ENCODE measurements around the gene FAF1.

Gene FAF1

DNA sequence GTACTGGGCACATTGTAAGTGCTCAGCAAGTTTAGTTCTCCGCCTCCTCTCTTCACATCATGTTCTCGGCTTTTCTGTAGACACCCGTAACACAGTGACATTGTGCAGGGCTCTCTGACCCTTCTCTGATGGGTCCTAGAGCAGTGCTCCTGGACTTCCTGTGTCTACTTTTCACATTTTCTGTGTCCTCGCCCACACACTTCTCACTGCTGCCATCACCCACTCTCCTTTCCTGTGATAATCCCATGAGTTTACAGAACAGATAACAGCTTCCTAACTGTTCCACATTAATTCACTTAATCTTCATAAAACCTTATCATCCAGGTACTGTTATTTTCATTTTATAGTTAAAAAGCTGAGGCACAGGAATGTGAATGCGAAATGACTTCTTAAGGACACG, 523.6 kb downstream of the FAF1 start:
- DNase-seq (ENCODE audit: low read depth in 3 of 3, low spot score in 1 of 3) = no peak

DNA sequence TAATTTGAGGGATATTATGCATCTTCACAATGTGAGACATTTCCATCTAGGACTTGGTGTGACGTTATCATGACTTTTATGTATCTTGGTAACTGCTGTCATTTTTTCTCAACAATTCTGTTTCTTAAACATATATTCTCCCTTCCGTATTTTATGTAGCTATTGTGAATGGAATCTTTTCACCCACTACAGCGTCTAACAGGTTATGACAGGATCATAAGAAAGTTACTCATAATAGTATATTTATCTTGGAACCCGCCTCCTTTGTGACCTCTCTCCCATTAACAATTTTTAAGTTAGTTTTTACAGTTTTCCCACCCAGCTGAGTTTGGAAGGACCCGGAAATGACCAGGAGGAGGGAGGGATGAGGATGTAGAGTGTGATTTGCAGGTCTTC, 530.1 kb downstream of the FAF1 start:
- DNase-seq (ENCODE audit: low read depth in 3 of 3, low spot score in 1 of 3) = no peak

DNA sequence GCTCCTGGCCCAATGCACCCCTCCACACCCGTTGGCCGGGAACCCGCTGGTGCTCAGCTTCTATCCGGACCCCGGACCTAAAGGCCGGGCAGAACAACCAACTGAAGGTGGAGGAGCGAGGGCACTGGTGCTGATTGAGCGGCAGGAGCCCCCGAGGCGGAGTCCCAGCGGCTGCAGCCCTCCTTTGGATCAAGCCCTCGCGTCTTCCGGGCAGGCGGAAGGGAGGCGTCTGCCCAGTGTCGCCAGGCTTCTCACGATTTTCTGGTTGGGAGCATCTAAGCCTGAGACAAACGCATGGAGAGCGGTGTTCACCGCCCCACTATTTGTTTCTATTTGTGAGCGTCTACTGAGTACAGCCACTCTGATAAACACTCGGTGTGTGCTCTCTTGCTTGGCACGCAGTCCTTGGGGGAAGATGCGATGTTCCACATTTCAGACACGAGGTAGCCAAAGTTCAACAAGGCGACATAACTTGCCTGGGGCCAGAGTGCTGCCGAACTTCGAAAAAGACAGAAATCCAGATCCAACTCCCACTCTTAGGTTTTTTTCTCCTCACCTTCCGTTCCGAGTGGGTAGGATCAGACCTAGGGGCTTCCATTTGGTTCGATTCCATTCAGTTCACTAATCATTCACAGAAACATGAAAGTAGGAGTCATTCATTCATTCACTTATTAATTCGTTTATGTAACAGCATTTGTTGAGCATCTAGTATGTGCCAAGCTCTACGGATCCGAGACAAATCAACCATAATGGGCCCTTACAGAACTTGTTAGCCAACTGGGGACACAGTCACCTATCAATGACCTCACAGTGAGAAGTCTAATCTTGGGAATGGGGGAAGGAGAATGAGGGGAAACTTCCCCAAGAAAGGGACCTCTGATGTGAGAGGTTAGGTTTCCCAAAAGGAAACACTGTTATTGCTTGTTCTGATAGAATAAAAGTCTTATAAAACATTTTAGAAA, 532.0 kb downstream of the FAF1 start:
- no peak for DNase-seq (ENCODE audit: low read depth in 3 of 3, low spot score in 1 of 3)

DNA sequence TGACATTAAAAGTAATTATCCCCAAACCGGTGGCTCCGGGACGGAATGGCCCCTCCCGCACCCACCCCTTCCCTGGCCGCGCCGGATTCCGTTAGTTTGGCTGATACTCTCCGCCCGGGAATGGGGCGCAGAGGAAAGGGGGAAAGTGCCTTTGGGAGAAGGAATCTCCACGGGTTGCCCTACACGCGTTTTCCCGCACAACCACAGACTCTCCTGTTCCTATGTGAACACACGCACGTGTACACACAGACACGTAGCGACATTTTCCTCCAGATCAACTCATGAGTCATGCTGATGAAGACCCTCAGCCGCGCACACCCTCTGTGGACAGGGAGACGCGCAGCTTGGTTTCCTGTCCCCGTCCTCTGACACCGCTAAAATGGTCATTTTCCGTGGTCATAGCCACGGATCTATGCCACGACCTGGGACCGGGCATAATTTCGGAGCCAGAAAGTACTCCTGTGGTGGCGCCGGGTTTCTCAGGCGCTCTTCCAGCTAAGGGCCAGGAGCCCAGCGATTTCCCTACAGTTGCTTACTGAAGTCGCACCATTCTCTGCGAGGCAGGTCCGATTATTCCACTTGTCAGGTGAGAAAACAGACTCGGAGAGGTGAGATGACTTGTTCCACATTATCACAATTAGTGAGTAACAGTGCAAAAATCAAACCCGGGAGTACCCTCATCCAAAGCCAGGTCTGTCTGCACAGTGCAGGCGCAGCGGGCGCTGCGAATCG, 532.8 kb downstream of the FAF1 start:
- no peak for DNase-seq (ENCODE audit: low read depth in 3 of 3, low spot score in 1 of 3)

DNA sequence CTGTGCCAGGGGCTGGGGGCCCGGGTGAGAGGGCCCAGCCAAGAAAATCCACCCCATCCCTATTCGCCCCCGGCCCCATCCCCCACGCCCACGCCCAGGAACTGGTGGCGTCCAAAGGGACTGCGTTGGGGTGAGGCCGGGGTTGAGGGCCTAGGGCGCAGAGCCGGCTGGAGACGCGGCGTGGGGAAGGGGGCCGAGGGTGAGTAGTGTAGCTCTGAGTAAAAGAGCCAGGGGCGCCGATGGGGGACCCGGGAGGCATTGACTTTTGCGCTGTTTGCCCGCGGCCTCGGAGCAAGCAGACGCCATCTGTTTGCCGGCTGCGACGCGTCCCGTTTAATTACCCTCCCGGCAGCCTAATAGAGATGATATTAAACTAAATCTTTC, 533.4 kb downstream of the FAF1 start:
- no peak for DNase-seq (ENCODE audit: low read depth in 3 of 3, low spot score in 1 of 3)

DNA sequence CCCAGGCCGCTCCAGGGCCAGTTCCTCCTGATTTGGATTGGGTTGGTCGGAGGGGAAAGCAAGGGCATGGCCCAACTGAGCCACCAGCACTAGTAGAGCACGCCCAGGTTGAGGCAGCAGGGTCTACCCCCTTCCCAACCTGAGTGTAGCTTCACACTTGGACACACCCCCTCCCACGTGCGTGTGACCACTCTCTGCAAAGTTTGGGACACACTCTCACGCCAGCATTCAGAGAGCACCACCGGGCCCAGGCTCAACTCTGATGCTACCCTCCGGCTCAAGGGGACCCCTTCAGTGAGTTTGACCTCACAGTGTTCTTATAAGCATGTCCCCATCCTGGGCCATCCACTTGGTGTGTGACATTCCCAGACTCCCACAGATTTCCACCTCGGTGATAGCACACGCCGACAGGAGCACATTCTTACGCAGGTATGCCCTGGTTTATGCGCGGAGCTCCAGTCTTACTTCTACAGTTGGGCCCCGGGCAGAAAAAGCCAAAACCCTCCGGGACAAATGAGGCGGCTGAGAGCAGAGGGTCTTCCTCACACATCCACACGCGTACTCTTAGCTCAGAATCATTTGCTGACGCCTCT, 533.9 kb downstream of the FAF1 start:
- DNase-seq (ENCODE audit: low read depth in 3 of 3, low spot score in 1 of 3) = no peak

DNA sequence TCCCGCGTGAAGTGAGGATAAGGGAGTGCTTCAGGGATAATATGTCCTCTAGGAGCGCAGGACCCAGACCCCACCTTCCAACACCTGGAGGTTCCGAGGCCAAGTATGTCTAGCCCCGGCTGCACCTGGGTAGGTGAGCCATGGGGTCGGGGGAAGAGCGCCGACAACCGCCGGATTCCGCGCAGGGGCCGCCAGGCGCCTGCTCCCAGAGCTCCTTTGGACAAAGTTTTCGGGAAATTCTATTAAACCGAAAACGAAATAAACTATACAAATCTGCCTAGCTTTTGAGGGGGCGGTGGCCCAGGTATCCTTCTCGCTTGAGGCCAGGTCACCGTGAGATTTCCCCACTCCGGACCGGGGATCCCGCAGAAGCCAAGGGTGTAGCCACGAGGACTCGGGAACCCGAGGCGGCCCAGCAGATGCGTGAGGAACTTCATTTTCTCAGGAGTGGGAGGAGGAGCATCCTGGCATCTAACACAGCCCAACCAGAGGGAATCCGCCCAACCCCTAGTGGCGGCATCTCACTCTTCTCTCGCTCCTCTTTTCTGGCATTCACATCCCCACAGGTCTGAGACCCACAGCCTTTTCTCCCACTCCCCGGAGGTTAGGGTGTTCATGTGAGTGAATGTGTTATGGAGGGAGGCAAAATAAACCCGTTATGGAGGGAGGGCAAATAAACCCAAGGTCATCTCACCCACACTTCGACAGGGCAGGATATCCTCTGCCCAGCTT, 534.5 kb downstream of the FAF1 start:
- no peak for DNase-seq (ENCODE audit: low read depth in 3 of 3, low spot score in 1 of 3)

DNA sequence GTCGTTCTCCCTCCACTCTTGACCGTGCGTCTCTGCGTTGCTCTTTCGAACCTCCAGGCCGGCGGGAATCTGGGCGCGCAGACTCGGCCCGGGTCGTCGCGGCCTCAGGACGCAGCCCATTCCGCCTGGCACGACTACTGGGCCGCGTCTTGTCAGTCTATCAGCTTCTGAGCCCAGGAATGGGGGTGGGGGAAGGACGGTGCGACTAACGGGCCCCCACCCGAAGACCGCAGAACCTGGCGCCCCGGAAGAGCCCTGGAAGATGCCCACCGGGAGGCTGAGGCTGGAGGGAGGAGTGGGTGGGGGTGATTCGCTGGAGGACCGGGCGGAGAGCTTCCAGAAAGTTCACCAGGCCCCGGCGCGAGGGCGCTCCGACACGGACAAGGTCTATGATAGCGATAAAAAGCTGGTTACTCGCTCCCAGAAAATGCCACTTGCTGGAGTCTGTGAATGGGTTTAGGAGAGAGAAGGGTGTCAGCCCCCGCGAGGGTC, 535.1 kb downstream of the FAF1 start:
- DNase-seq (ENCODE audit: low read depth in 3 of 3, low spot score in 1 of 3) = no peak

DNA sequence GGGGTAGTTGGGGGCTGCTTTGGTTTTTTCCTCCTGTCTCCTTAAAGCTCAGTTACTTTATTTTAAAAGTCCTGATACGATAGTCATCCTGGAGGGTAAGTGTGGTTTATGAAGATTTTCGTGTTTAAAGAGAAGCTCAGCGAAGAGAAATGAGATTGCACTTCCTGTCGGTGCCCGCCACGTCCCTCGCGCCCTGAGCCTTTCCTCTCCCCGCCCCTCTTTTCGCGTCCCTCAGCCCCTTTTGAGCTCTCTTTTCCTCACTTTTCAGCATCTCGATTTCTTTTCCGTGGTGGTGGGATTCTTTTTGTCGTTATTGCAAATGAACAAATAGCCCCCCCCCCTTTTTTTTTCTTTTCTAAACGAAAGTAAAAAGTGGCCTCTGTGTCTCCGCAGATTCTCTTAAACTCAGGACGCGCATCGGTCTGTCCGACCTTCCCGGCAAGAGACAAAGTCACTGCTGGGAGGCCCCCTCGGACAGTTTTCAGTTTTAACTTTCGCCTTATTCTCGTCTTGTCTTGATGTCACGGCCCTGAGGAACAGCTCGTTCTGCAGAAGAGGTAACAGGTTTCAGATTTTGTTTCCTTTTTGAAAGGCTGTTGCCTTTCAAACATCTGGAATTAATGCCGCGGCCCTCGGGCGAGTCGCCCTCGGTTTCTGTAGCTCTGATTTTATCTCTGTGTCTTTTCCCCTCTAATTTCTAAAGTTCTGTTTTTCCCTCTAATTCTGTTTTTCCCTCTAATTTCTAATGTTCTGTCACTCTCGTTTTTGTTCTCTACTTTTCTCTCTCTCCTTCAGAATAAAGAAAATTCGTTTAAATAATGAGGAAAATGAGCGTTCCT, 535.8 kb downstream of the FAF1 start:
- no peak for DNase-seq (ENCODE audit: low read depth in 3 of 3, low spot score in 1 of 3)

DNA sequence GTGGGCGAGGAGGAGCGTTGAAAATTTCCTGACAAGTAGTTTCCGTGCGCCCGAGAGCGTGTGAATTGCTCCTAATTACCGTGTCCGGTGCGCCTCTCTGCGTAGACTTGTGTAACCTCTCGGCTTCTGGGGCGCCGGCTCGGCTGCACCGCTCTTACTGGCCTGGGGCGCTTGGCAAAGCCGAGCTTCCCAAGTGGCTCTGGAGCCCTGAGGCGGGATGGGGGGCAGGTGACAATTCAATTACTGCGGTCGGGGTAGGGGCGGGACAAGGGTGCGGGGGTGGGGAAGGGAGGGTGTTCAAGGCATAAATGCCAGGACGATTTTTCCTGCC, 536.4 kb downstream of the FAF1 start:
- no peak for DNase-seq (ENCODE audit: low read depth in 3 of 3, low spot score in 1 of 3)

DNA sequence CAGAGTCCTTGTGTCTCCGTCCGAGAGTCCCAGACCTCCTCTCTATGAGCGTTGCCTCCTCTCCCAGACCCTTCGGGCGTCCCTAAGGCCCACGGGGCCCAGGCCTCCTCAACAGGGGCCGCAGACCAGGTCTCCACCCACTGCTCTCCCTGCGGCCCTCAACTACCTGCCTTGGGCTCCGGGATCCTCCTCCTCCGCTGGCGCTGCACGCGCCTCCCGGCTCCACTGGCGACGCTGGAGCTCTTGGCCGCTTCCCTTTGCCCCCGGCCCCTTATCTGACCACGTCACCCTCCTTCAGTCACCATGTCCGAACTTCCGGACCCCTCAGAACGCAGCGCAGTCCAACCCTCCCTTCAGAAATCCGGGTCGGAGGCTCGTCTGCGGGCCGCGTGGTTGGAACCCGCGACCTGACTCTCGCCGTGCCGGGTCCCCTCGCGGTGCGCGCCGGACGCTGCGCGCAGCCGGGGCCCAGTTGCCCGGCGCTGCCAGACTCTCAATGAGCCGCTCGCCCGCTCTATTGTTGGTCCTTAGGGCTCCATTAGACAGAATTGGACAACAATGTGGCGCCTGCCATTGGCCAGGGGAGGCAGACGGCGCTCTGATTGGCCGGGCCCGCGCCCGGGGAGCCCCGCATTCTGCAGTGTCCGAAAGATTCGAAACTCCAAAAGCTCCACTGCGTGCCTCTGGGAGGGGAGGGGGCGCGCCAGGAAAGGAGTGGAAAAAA, 537.0 kb downstream of the FAF1 start, which contains the start of gene DMRTA2:
DMRTA2 (minus strand) TSS at position 498 of the 724 bp plus-strand sequence. CDS start 1,907 bp downstream, outside the sequence.
- DNase-seq (ENCODE audit: low read depth in 3 of 3, low spot score in 1 of 3) = no peak

DNA sequence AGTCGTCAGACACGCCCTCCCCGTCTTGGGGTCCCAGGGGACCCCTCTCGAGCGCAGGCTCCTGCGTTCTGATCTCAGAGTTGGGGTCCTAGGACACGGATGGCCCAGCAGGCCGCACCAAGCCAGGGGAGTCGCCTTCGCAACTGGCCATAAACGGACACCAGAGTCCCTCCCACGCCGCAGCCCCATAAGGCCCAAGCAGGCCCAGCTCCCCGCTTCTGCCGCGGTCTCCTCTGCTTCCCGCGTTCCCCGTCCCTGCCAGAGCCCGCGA, 537.5 kb downstream of the FAF1 start:
- DNase-seq (ENCODE audit: low read depth in 3 of 3, low spot score in 1 of 3) = no peak

DNA sequence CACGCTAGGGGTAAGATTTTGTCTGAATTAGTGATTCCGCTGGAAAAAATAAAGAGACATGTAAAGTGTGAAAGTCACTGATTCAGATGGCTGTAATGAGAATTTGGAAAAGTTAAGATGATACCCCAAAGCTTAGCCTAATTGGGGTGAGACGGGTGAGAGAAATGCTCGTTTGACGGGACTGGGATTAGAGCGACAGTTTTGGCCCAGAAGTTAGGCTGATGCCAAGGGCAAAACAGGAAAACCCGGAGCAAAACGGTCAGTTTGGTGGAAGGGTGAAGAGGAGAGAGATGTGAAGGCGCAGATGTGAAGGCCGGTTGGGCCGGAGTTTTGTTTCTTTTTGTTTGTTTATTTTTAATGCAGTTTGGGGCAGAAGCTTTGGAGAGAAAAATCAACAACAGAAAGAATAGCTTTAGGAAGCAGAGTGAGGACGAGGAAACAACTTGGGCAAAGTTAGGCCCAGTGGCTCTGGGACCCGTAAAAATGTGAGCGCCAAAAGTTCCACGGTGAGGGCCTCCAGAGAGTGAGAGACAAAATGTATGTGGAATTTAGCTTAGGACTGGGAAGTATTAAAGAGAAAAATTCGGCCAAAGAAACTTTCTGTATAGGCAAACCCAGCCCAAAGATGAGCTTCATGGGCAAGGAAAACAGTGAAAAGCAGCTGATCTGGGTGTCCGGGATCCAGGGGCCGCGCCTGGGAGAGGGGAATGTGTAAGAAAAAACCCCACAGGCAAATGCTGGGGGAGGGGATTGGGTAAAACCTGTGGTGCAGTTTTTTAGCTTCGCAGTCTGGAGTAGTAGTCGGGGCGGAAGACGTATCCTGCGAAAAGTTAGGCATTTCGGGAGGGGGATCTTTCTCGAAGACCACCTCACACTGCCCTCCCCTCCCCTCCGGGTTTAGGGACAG, 538.0 kb downstream of the FAF1 start:
- DNase-seq (ENCODE audit: low read depth in 3 of 3, low spot score in 1 of 3) = no peak

DNA sequence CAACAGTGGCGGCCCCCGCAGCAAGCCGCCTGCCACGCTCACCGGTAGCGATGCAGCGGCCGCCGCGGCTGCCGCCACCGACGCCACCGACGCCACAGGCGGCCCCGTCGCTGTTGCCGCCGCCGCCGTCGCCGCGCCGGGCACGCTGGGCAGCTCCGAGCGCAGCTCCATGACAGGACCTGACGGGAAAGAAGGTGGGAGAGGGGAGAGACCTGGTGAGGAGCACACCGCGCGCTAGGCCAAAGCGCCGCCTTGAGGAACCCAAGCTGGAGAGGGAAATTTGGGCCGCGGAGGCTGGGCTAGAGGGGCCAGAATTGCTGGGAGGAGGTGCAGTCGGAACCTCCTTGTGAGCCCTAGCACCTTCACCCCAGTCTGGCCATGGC, 538.7 kb downstream of the FAF1 start:
- DNase-seq (ENCODE audit: low read depth in 3 of 3, low spot score in 1 of 3) = no peak

DNA sequence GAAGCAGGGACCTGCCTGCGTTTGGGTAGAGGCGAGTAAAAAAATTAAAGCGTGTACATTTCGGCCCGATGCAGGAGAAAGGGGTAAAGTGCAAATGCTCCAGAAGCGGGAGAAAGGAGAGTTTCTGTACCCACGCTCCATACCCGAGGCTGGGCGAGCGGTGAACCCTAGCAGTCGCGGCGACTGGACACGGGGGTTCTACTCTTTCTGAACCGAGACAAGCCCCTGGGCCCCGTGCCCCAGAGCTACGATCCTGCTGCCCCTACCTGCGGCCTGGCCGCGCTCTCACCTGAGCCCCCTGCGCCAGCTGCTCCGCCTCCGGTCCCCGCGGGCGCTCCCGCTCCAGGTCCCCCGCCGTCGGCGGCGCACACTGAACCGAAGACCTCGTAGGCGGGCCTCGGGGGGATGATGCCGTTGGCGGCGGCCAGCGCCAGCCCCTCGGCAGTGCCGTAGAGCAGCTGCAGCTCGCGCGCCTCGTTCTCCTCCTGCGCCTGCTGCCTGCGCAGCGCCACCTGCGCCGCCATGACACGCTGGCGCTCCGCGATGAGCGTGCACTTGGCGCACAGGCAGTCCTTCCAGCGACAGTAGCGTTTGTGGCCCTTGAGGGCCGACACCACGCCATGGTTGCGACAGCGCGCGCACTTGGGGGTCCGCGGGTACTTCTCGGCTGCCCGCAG, 539.2 kb downstream of the FAF1 start:
- no peak for DNase-seq (ENCODE audit: low read depth in 3 of 3, low spot score in 1 of 3)

DNA sequence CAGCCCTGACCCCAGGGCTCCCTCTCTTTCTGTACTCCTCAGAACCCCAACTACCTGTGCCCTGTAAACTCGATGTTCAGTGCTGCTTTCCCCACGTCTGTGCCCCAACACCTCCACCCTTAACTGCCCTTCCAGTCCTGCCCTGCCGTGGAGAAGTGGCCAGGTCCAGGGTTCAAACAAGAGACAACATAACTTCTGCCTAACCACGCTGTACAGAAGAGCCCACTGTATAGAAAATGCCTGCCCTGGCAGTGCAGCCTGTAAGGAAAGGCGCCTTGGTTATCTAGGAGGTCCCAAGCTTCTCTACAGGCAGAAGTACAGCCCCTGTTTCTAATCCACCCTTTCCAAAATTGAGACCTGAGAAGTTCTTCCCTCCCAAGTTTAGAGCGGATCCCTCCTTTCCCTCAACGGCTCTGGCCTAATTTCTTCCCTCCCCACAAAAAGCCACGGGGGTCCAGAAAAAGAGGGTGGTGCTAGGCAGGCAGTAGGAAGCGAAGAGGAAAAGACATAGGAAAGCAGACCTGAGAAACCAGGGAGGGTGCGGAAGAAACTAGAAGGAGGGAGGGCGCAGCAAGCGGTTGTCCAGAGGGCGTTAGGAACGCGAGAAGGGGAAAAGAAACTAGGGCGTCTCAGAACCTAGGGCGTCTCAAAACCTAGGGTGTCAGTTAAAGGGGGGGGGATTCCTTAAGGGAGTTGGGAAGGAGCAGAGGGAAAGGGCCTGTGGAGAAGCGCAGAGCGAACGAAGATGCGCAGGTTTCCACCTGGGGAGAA, 540.0 kb downstream of the FAF1 start:
- DNase-seq (ENCODE audit: low read depth in 3 of 3, low spot score in 1 of 3) = no peak

DNA sequence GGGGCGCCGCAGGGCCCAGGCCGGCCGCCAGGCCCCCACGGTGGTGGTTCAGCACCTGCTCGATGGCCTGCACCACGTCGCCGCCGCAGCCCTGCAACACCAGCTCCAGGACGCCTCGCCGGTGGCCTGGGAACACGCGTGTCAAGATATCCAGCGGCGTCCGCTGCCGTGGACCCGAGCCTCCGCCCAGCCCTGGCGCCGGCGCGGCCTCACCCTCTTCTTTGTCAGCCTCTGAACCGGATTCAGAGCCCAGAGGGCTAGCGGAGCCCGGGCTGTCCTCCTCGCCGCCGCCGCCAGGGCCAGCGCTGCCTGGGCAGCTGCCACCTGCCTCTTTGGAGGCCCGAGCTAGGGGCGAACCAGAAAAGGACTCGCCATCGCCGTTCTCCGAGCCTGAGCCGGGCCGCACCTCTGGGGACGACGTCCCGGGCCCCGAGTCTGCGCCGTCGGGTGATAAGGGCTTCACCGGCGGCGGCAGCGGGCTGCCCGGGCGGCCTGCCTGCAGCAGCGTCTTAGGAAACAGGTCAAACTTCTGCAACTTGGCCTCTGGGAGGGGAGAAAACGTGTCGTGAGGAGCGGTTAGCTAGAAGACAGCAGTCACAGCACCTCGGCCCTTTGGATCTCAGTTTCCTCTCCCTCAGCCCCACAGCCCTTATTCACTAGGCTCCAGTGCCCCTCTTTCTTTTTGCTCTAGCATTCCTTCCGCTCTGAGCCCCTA, 540.7 kb downstream of the FAF1 start:
- no peak for DNase-seq (ENCODE audit: low read depth in 3 of 3, low spot score in 1 of 3)

Data from stimulated activated CD4-positive, alpha-beta T cell treated with anti-CD3 and anti-CD28 coated beads, TNF-alpha, amount 100 ng/mL, for 1 hour (primary cell).